NB4 (cell line): Measurements from ENCODE around the gene IQGAP2.

Source experiments
- CTCF ChIP-seq: IDR thresholded peaks from one replicate; pipeline ENCODE4 v1.5.1; 2012; ENCODE audit warnings: low read depth, low read length
- MAX ChIP-seq: IDR thresholded peaks from 2 replicates; pipeline ENCODE4 v1.6.1; 2011; ENCODE audit warnings: low read depth, low read length
- POLR2A ChIP-seq: IDR thresholded peaks from 2 replicates; pipeline ENCODE4 v1.6.1; 2011; ENCODE audit warnings: mild to moderate bottlenecking; ENCODE audit not compliant: insufficient read length; ENCODE audit errors: extremely low read depth

GRCh38 chr5:76663573-76663972, 260.5 kb downstream of the IQGAP2 start:
- TF ChIP-seq CTCF = no peak
- no peak for TF ChIP-seq POLR2A
- TF ChIP-seq MAX = no peak
